Activated CD4-positive, alpha-beta T cell treated with anti-CD3 and anti-CD28 coated beads for 24 hours (primary cell): ENCODE results near the gene GPR4.
"Not testable (repeated sequence)": the region's sequence is repeated elsewhere in the genome, so short reads cannot be mapped to it uniquely, and the experiment has no call there.

ENCODE experiments used
- DNase-seq, 2 donors: peaks; one replicate each; pipeline ENCODE4 v3.0.0-alpha.2; 2020; ENCODE audit warnings: low read depth in 2 of 2

The GPR4 gene

GRCh38 chr19:45623984-45624383, 22.0 kb upstream of the GPR4 start:
- DNase-seq = no peak

DNA sequence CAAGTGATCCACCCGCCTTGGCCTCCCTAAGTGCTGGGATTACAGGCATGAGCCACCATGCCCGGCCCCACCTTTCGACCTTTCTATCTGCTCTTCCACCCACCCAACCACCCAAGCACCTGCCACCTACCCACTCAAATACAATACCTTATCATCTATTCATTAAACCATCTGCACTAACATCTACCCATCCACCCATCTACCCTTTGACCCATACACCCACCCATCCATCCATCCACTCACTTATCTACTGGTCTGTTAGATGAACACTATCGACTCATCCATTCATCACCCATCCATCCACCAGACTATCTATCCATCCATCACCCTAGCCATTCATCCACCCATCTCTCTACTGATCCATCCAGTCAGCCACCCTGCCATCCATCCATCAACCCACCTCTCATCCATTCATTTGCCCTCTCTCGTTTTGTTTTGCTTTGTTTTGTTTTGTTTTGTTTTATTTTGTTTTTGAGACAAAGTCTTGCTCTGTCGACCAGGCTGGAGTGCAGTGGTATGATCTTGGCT, 20.0 kb upstream of the GPR4 start:
- no peak for DNase-seq

- no peak for DNase-seq
Observed at GRCh38 chr19:45621389-45621788, 19.4 kb upstream of the GPR4 start.

- no peak for DNase-seq
Observed at GRCh38 chr19:45616704-45617017, 14.6 kb upstream of the GPR4 start.

DNA sequence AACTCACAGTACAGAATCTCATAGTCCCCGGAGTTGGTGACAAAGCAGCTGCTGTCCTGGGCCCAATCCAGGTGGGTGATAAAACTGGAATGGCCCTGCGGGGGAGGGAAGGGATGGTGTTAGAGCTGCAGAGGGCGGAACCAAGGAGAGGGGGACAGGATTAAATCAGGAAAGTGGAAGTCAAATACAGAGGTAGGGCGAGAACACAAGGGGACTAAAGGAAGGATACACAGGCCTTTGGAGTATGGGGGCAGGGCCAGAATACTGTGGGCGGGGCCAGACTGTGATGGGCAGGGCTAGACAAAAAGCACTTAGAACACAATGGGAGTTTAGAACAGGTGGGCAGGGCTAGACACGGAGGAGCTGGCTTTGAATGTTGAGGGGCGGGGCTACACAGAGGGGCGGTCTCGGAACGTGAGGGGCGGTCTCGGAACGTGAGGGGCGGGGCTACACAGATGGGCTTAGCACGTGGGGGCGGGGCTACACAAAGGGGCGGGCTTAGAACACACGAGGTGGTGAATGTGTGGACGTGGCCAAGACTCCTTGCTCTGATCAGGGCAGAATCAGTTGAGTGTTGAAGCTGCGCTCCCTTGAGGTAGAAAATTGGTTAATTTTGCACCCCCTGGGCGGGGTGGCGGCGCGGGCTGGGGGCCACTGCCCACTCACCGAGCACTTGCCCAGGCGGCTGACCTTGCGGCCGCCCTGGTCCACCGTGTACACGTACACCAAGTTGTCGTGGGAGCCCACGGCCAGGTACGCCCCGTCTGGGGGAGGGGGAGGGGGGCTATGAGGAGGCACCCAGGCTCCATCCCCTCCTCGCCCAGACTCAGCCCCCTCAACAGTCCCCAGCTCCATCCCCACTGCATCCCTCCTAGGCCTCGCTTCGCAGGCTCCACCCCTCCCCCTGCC, 14.0 kb upstream of the GPR4 start:
- peak; percentile 71 to 82 for DNase-seq

GRCh38 chr19:45615056-45615455, 13.0 kb upstream of the GPR4 start:
- DNase-seq = not testable (repeated sequence)

- peak; percentile 23 to 34 for DNase-seq
Observed at GRCh38 chr19:45613926-45614725, 12.1 kb upstream of the GPR4 start.

- no peak for DNase-seq
Observed at GRCh38 chr19:45608948-45609347, 6.9 kb upstream of the GPR4 start.

GRCh38 chr19:45607071-45608029, 5.3 kb upstream of the GPR4 start:
- peak in 1 of 2 donors; percentile 29 for DNase-seq

- no peak for DNase-seq
Observed at GRCh38 chr19:45601115-45601514, 897 bp downstream of the GPR4 start.

- DNase-seq = no peak
Observed at GRCh38 chr19:45600340-45600885, 1.6 kb downstream of the GPR4 start.

- no peak for DNase-seq
Observed at GRCh38 chr19:45599286-45599685, 2.7 kb downstream of the GPR4 start.

- DNase-seq = no peak
Observed at GRCh38 chr19:45598267-45599001, 3.6 kb downstream of the GPR4 start.

GRCh38 chr19:45597425-45598111, 4.4 kb downstream of the GPR4 start:
- no peak for DNase-seq

GRCh38 chr19:45595814-45596213, 6.2 kb downstream of the GPR4 start:
- DNase-seq = no peak

GRCh38 chr19:45593520-45593919, 8.5 kb downstream of the GPR4 start:
- no peak for DNase-seq

- no peak for DNase-seq
Observed at GRCh38 chr19:45592366-45592765, 9.6 kb downstream of the GPR4 start.

GRCh38 chr19:45591638-45592005, 10.4 kb downstream of the GPR4 start:
- no peak for DNase-seq

DNA sequence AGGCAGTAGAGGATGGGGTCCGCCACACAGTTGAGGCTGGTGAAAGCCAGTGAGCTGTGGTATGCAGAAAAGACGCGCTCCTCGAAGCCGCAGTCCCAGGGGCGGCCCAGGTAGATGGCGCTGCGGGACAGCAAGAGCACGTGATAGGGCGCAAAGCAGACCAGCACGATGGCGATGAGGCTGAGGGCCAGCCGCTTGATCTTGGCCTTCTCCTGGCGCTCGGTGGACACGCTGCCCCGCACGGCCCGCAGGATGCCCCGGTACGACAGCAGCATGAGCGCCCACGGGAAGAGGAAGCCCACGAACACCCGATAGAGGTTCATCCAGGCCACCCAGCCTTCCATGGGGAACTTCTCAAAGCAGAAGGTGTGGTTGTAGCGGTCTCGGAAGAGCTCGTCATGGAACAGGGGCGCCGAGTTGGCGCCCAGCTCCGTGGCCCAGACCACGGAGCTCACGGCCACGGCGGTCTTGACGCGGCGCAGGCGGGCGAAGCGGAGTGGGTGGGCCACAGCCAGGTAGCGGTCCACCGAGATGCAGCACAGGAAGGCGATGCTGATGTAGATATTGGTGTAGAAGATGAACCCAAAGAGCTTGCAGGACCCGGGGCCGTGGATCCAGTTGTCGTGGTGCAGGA, 10.9 kb downstream of the GPR4 start:
- DNase-seq = peak in 1 of 2 donors; percentile 45
